GM21528 (cell line): ENCODE measurements around the gene TJP2.

Experiments
- ATAC-seq: cut with Tn5 transposase; IDR thresholded peaks from one replicate; pipeline ENCODE4 v1.9.1; 2021; ENCODE audit warnings: mild to moderate bottlenecking, moderate library complexity; ENCODE audit not compliant: unreplicated experiment, low FRiP score

TJP2 gene

DNA sequence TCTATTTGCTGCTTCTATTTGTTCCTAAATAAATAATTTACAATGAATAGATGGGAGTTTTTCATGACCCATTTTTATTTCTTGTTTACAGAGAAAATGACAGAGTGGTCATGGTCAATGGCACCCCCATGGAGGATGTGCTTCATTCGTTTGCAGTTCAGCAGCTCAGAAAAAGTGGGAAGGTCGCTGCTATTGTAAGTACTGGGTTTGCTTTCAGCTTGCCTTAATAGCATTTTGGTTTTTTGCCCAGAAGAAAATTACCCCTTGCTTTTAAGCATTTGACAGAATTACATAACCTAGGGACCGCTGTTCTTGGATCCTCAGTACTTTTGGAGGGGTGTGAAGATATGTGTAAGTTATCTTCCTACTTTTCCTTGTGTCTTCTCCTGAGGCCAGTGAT is 44.1 kb downstream of the TJP2 start:
- ATAC-seq: no peak

DNA sequence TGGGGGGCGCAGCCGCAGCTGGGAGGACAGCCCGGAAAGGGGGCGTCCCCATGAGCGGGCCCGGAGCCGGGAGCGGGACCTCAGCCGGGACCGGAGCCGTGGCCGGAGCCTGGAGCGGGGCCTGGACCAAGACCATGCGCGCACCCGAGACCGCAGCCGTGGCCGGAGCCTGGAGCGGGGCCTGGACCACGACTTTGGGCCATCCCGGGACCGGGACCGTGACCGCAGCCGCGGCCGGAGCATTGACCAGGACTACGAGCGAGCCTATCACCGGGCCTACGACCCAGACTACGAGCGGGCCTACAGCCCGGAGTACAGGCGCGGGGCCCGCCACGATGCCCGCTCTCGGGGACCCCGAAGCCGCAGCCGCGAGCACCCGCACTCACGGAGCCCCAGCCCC is 47.0 kb downstream of the TJP2 start:
- no peak for ATAC-seq

DNA sequence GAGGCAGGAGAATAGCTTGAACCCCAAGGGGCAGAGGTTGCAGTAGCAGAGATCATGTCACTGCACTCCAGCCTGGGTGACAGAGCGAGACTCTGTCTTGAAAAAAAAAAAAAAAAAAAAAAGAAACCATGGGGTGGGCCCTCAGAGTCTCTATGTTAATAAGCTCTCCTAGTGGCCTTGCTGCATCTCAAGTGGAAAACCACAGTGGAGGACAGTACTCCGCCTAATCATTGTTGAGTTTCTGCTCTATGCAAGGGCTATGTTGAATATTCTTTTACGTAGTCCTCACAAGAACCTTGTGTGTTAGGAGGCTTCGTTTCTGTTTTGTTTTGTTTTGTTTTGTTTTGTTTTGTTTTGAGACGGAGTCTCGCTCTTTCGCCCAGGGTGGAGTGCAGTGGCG is 48.9 kb downstream of the TJP2 start:
- no peak for ATAC-seq

DNA sequence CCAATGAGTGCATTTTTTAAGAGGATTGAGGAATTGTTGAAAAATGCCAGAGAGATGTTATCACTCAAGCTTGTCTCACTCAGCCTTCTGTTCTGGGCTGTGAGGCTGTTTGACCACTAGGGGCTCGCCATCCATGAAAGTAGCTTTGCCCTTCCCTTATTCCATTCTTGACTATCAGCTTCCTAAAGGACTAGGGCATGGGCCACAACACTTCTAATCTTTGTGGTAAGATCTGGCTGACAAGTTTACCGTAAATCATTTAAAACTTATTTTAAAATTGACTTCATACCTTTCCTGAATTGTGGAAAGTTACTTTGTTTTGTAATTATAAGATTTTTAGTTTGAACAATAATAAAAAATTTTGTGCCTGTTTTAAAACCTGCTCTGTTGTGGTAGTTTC is 49.5 kb downstream of the TJP2 start:
- ATAC-seq: no peak

DNA sequence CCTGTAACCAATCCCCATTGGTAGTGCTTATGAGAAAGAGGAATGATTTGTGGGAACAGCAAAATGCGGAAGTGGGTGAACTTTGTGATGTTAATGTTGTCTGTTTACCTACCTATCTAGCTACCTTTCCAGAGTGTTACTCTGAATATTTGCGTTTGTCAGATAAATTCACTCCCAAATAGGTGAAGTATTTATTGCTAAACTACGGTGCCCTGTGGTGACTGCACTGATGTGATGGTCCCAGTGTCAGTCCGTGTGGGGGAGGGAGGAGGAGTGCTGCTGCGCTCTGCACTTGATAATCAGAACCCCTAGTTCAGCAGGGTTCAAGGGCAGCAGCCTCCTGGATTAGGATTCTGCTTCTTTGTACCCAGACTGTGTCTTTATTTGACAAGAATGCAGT is 55.3 kb downstream of the TJP2 start:
- no peak for ATAC-seq

DNA sequence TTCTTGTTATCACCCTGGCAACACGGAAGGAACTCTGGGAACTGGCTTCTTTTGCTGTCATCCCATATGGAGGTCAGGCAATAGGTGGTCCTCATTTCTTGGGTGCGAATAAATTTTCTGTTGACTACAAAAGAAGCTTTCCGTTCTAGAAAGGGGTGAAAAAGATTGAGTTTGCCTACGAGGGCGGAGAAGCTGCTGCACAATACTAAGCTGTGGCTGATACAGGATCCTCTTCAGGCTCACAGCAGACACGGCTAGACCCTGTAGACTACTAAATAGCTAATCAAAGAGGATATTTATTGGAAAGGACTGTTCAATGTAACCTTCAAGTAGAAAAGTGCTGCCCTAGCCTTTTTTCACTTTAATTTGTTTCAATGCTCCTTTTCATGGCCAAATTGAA is 58.1 kb downstream of the TJP2 start:
- no peak for ATAC-seq

DNA sequence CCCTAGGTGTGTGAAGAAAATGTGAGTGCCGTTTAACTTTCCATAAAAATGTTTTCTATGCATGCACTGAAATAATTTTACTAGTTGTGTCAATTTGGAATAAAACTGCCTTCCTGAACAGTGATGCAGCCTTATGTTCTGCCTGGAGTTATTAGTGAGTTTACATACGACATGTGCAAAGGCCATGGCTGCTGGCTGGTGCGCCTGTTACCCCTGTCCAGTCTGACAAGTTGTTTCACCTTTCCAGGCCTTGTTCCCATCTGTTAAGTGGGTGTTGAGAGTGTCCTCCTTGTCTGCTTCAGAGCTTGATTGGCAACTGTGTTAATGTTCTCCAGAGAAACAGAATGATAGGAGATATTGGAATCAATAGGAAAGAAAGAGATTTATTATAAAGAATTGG is 60.6 kb downstream of the TJP2 start:
- ATAC-seq: no peak

DNA sequence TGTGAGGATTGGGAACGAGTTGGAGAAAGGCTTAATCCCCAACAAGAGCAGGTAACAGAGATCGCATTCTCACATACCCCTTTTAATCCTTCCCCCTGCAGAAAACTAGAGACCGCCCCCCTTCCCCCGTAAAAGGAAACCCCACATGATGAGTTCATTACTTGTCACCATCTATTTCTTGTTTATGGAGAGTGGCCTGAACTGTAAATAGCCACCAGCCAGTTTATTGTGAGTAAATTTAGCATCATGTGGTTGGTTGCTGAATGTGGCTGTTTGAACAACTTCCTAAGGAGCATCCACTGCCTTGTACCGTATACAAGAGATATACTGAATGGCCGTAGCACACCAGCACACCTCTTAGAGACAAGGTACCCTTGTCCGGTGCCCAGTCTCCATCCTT is 62.1 kb downstream of the TJP2 start:
- ATAC-seq: no peak

DNA sequence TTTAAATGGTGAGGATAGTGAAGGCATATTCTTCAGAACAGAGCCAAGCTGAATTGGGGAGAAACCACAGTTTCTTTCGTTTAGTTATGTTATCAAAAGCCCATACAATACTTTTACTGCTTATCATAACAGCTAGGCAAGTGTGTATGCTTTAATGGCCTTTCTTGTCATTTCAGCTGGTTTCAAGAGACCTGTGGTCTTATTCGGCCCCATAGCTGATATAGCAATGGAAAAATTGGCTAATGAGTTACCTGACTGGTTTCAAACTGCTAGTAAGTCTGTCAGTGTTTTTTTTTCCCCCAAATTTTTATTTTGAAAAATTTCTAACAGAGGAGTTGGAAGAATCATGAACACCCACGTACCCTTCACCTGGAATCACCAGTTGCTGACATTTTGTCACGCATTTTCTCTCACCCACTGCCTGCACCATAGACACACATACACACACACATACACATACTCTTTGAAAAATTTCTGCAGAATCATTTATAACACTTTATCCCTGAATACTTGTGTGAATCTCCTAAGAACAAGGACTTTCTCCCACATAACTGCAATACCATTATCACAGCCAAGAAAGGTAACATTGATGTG is 63.7 kb downstream of the TJP2 start:
- no peak for ATAC-seq

DNA sequence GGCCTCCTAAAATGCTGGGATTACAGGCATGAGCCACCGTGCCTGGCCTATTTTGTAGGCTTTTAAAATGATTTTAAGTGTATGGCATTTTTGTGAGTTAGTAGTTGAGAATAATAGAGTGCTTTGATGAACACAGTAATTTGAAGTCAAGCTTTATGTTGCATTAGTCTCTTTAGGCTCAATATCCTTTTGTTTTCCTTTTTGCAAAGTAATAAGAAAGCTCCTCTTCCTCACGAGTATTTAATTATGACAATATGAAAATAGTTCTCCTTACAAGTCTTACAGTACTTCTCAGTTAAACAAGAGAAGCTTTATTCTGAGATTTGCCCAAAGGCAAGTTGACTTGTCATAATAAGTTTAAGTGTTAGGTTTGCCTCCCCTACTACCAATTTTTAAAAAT is 69.0 kb downstream of the TJP2 start:
- ATAC-seq: no peak

DNA sequence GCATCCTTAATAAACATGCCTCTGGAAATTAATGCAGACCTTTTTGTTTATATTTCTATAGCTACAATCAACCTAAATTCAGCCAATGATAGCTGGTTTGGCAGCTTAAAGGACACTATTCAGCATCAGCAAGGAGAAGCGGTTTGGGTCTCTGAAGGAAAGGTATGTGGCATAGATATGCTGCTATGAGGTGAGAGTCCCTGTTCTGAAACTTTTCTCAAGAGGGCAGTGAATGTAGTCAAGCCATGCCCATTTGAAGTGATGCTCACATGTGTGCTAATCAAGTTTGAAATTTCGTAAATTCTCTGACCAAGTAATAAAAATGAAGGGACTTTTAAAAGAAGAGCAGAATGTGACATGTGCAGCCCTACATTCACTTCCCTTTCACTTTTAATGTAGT is 72.6 kb downstream of the TJP2 start:
- no peak for ATAC-seq

DNA sequence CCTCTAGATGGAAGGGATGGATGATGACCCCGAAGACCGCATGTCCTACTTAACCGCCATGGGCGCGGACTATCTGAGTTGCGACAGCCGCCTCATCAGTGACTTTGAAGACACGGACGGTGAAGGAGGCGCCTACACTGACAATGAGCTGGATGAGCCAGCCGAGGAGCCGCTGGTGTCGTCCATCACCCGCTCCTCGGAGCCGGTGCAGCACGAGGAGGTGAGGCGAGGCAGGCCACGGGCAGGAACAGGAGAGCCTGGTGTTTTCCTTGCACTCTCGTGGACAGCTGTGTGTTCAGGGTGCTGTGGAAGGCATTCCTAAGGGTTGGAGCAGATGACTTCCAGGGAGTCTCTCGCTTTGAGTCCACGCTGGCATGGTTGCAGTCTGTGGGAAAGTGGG is 73.9 kb downstream of the TJP2 start:
- no peak for ATAC-seq

DNA sequence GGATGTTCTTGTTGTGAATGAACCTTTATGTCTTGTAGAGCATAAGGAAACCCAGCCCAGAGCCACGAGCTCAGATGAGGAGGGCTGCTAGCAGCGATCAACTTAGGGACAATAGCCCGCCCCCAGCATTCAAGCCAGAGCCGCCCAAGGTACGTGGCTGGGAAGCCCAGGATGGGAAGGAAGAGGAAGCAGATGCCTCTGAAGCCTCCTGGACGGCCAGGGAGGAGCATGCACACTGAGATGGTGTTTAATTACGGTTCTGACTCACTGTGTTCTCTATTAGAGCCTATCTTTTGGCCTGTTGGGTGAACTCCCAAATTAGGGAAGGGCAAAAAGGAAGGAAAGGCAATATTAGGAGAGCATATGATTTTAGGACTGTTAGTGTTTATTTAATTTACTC is 75.3 kb downstream of the TJP2 start:
- no peak for ATAC-seq

DNA sequence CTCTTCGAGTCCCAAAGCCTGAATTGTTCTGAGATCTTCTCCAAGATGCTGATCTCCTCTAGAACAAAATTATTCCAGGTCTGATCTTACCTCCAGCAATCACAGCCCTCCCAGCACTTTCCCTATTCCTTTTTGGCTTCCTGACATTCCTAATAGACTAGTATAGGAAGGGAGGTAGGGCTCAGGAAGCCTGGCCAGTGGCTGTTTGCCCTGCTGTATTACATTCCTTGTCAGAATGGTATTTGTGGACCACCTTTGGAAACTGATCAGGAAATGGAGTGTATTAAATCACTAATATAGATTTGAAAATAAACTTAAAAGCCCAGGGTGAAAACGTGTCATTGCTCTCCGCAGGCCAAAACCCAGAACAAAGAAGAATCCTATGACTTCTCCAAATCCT is 76.6 kb downstream of the TJP2 start:
- ATAC-seq: no peak

DNA sequence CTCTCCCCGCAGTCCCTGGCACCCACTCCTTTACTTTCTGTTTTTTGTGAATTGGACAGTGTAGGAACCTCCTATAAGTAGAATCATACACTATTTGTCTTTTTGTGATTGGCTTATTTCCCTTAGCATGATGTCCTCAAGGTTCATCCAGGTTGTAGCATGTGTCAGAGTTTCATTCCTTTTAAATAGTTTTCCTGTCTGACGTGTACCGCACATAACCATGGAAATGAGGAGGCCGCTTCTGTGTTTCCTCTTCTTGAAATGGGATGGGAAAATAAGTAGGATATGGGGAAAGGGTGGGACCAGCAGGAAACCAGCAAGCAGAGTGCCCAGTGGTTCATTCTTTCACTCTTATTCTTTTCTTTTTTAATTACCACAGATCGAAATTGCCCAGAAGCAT is 78.4 kb downstream of the TJP2 start:
- no peak for ATAC-seq

DNA sequence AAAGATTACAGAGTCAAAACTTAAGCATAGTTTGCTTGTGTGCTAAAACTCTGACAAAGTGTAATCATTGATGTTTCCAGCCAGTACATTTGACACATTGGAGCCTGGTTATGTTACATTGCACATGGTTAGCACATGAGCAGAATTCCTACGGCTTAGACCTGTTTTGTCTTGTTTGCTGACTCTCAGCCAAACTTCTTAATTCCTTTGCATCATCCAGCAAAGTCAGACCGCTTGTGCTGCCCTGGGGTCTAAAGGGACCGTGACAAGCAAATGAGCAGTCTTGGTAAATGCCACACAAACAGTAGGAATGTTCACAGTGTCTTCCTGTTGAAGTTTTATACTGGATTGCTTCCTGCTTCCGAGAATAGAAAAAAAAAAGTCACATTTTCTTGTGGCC is 79.0 kb downstream of the TJP2 start:
- ATAC-seq: no peak

DNA sequence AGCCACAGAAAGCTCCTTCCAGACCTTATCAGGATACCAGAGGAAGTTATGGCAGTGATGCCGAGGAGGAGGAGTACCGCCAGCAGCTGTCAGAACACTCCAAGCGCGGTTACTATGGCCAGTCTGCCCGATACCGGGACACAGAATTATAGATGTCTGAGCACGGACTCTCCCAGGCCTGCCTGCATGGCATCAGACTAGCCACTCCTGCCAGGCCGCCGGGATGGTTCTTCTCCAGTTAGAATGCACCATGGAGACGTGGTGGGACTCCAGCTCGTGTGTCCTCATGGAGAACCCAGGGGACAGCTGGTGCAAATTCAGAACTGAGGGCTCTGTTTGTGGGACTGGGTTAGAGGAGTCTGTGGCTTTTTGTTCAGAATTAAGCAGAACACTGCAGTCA is 80.1 kb downstream of the TJP2 start:
- ATAC-seq: no peak

DNA sequence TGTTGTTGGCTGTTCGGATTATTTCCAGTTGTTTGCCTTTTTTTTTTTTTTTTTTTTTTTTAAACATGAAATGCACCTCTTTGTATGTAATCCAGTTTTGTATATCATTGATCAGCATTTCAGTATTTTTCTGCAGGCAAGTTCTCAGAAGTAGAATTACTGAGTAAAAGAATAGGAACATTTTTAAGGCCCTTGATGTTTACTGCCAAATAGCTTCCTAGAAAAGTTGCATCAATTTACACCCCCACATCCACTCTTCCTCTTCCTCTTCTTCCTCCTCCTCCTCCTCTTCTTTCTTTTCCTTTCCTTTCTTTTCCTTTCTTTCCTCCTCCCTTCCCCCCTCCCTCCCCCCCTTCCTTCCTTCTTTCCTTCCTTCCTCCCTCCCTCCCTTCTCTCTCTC is 81.5 kb downstream of the TJP2 start:
- ATAC-seq: no peak

DNA sequence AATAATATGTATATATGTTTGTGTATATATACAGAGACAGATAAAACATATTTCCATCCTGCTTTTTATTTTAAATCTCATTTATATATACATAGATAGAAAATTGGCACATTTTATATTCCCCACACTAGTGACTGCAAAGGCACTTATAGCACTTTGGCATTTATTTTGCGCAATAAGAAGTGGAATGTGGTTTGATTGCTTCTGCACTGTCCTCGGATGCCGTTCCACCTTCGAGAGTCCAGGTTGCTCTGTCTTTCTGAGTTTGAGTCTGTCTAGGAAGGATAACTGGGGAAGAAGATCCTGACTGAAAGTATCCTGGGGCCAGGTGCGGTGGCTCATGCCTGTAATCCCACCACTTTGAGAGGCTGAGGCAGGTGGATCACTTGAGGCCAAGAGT is 84.5 kb downstream of the TJP2 start:
- no peak for ATAC-seq

DNA sequence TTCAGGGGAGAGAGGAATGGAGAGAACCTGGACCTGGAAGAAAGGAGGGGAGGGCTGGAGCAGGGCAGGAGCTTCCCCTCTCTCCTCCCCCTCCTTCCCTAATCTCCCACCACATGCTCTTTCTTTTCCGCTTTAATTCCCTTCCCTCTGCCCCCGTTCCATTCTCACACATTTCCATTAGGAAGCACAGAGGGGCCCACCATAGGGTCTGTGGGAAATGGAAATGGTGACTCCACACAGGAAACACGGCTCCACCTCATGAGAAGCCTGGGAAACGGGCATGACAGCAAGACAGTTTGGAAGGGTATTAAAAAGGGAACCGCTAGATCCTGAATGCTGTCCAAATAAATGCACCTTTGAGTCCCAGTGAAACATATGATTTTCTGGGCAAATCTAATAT is 86.1 kb downstream of the TJP2 start:
- no peak for ATAC-seq

DNA sequence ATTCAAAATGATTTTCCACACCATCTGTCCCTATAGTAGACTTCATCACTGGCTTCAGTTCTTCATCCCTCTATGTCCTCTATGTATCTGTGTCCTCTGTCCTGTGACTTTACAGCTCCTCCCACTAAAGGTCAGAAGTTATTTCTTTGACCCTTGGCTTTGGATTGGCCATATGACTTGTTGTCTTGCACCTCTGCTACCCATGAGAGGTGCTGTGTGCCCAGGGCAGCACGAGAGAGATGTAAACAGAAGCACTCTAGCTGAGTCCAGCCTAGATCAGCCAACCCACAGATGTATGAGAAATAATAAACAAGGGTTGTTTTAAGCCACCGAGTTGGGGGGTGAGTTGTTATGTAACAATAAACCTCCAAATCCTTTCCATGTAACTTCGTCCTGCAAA is 87.6 kb downstream of the TJP2 start:
- no peak for ATAC-seq

DNA sequence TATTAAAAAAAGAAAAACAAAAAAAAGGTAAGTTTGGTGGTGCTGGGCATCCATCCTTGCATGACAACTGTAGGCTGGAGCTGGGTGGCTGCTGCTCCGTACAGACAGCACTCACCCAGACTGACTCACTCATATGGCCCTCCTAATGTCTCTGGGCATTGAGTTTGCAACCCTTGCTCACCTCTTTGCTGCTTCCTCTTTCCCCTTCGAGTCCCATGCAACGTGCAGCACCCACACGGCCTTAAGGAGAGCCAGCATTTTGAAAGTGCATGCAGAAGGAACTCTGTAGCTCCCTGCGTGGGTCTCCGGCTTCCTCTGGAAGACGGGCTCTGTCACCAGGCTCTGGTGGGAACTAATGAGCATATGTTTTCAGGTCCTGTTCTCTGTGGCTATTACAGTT is 90.4 kb downstream of the TJP2 start:
- no peak for ATAC-seq

DNA sequence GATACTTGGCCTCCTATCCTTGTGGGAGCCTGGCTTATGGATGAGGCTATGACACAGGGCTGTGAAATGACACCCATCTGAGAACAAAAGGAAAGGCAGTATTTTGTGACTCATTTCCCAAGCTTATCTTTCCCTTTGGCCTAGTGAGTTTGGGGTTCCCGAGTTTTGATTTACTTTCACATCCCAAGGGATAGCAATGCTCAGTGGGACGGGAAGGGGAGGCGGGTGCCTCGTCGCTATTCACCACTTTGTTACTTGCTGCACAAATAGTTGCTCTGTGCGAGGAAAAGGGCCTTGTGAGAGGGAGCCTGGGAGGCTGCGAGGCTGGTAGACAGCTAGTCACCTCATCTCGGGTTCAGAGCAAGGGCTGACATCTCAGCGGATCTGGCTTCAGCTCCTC is 91.8 kb downstream of the TJP2 start:
- no peak for ATAC-seq
